ENCODE results near the gene LIMA1. TPM values are rescaled to one million over a fixed set of nuclear protein-coding genes. Genes with fewer than 3 reads are reported as not detected.
A peak's percentile ranks its signal among the peaks of the same experiment; 100 is the strongest.

Gene LIMA1
- total RNA-seq, 5 donors from 2014 or later (not counting 1 experiment from before 2014, with no cell fraction given) = 8.6 to 14.9 (median 11.1) TPM

GRCh38 chr12:50166799-50167048 is 116.6 kb downstream of the LIMA1 start:
- ChIA-PET POLR2A (interaction anchor here in 1 of 2 donors (0.5 to 1.8 kb wide), 3 partner anchors 55 to 198 kb away, joined by 3 to 24 read pairs (median 4); partner anchors contain the start of genes COX14 and SMARCD1), CTCF (interaction anchor here (0.5 to 3.1 kb wide), 7 partner anchors 9 to 83 kb away, joined by 3 to 26 read pairs (median 6); partner anchors contain the start of gene COX14 (in 2 of the 2))
- peak overlapping the region; percentile 58 to 90 for H3K4me3 ChIP-seq (ENCODE audit: control insufficient read depth in 1 of 2, extremely low read depth in 1 of 2, low read length in 1 of 2)
- no peaks in the 10 kb centered on the region for H3K36me3 ChIP-seq (ENCODE audit: control insufficient read depth in 2 of 2, extremely low read depth in 1 of 2, insufficient read depth in 1 of 2, low read length in 1 of 2)
- Mint-ChIP-seq H3K27ac (peak overlapping the region; percentile 92), H3K36me3 (peaks cover 3% of the 10 kb centered on the region), H3K4me3 (peak overlapping the region; percentile 79 to 93 (median 92)), H3K4me1 (peaks cover 31 to 33% (median 32%) of the 10 kb centered on the region in 3 donors), H3K9me3 (no peaks in the 10 kb centered on the region), H3K27me3 (no peaks in the 10 kb centered on the region)
- H3K27me3 ChIP-seq (replicated peaks in 1 of 2; ENCODE audit: control insufficient read depth in 2 of 2, extremely low read depth in 1 of 2, insufficient read depth in 2 of 2, low read length in 1 of 2) = no peaks in the 10 kb centered on the region
- DNase-seq (peak in 7 of 35 experiments; percentile 6 to 41 (median 6)), ATAC-seq (replicated peaks in 1 of 4) (peak in 2 of 4 experiments; percentile 22 to 35)
- peak overlapping the region; percentile 68 for H3K27ac ChIP-seq (ENCODE audit: low read length)
- under 1% methylated on average over 12 of the region's 12 CpGs for WGBS (ENCODE audit: insufficient coverage)
- no peaks in the 10 kb centered on the region for H3K9me3 ChIP-seq
- H3K4me1 ChIP-seq (ENCODE audit: control insufficient read depth in 1 of 2, extremely low read depth in 1 of 2, insufficient read depth in 2 of 2, low read length in 2 of 2) = peaks cover 0 to 22% of the 10 kb centered on the region in 2 experiments

GRCh38 chr12:50164963-50165362 is 118.4 kb downstream of the LIMA1 start:
- no peaks in the 10 kb centered on the region for H3K9me3 Mint-ChIP-seq
- no peak overlapping the region for H3K27ac ChIP-seq (ENCODE audit: low read length)
- WGBS (ENCODE audit: insufficient coverage) = 95% methylated on average over 11 of the region's 20 CpGs
- no peaks in the 10 kb centered on the region for H3K36me3 ChIP-seq (ENCODE audit: control insufficient read depth in 2 of 2, extremely low read depth in 1 of 2, insufficient read depth in 1 of 2, low read length in 1 of 2)
- ChIA-PET POLR2A (interaction anchor here in 1 of 2 donors (0.7 kb wide), 1 partner anchor 76 kb away, joined by 4 read pairs; no protein-coding TSS in a partner anchor), CTCF (interaction anchor here in 1 of 2 donors (3.1 kb wide), 1 partner anchor 53 kb away, joined by 26 read pairs; the partner anchor contains the start of gene COX14)
- no peaks in the 10 kb centered on the region for H3K27me3 ChIP-seq (replicated peaks in 1 of 2; ENCODE audit: control insufficient read depth in 2 of 2, extremely low read depth in 1 of 2, insufficient read depth in 2 of 2, low read length in 1 of 2)
- H3K4me1 ChIP-seq (ENCODE audit: control insufficient read depth in 1 of 2, extremely low read depth in 1 of 2, insufficient read depth in 2 of 2, low read length in 2 of 2) = peaks cover 0 to 22% of the 10 kb centered on the region in 2 experiments
- H3K36me3 Mint-ChIP-seq = peaks cover 3% of the 10 kb centered on the region
- H3K27ac Mint-ChIP-seq = peak overlapping the region; percentile 38 to 58
- H3K4me3 Mint-ChIP-seq = peak overlapping the region; percentile 17 to 93 (median 79)
- ATAC-seq (replicated peaks in 1 of 4) (no peak), DNase-seq (no peak)
- H3K4me3 ChIP-seq (ENCODE audit: control insufficient read depth in 1 of 2, extremely low read depth in 1 of 2, low read length in 1 of 2) = no peak overlapping the region
- no peaks in the 10 kb centered on the region for H3K9me3 ChIP-seq
- H3K27me3 Mint-ChIP-seq = no peaks in the 10 kb centered on the region
- H3K4me1 Mint-ChIP-seq = peaks cover 43 to 45% (median 43%) of the 10 kb centered on the region in 3 donors

GRCh38 chr12:50162230-50162629 is 121.1 kb downstream of the LIMA1 start:
- H3K27me3 Mint-ChIP-seq = no peaks in the 10 kb centered on the region
- H3K27ac ChIP-seq (ENCODE audit: low read length) = no peak overlapping the region
- H3K9me3 ChIP-seq = no peaks in the 10 kb centered on the region
- no peaks in the 10 kb centered on the region for H3K27me3 ChIP-seq (replicated peaks in 1 of 2; ENCODE audit: control insufficient read depth in 2 of 2, extremely low read depth in 1 of 2, insufficient read depth in 2 of 2, low read length in 1 of 2)
- DNase-seq (no peak), ATAC-seq (replicated peaks in 1 of 4) (no peak)
- no peak overlapping the region for H3K4me3 Mint-ChIP-seq
- H3K9me3 Mint-ChIP-seq = no peaks in the 10 kb centered on the region
- no peaks in the 10 kb centered on the region for H3K36me3 ChIP-seq (ENCODE audit: control insufficient read depth in 2 of 2, extremely low read depth in 1 of 2, insufficient read depth in 1 of 2, low read length in 1 of 2)
- peaks cover 48 to 54% (median 52%) of the 10 kb centered on the region in 3 donors for H3K4me1 Mint-ChIP-seq
- no peak overlapping the region for H3K4me3 ChIP-seq (ENCODE audit: control insufficient read depth in 1 of 2, extremely low read depth in 1 of 2, low read length in 1 of 2)
- peaks cover 11% of the 10 kb centered on the region for H3K36me3 Mint-ChIP-seq
- no CpG with 5 or more reads among the region's 2 CpGs for WGBS (ENCODE audit: insufficient coverage)
- H3K27ac Mint-ChIP-seq = peak overlapping the region in 1 of 2 donors; percentile 44
- ChIA-PET POLR2A (interaction anchor here in 1 of 2 donors (0.8 kb wide), 1 partner anchor 16 kb away, joined by 4 read pairs; no protein-coding TSS in a partner anchor), CTCF (interaction anchor here (0.7 to 0.8 kb wide), 3 partner anchors 50 to 554 kb away, joined by 3 to 6 read pairs (median 5); partner anchors contain the start of gene COX14 (in 1 of the 2))
- peaks cover 0 to 14% of the 10 kb centered on the region in 2 experiments for H3K4me1 ChIP-seq (ENCODE audit: control insufficient read depth in 1 of 2, extremely low read depth in 1 of 2, insufficient read depth in 2 of 2, low read length in 2 of 2)

GRCh38 chr12:50160643-50161042 is 122.7 kb downstream of the LIMA1 start:
- POLR2A ChIA-PET = interaction anchor here in 1 of 2 donors (0.6 kb wide), 1 partner anchor 885 kb away, joined by 3 read pairs; no protein-coding TSS in a partner anchor
- ATAC-seq (replicated peaks in 1 of 4) (no peak), DNase-seq (no peak)
- Histone ChIP-seq H3K27ac (ENCODE audit: low read length) (no peak overlapping the region), H3K9me3 (no peaks in the 10 kb centered on the region), H3K27me3 (replicated peaks in 1 of 2; ENCODE audit: control insufficient read depth in 2 of 2, extremely low read depth in 1 of 2, insufficient read depth in 2 of 2, low read length in 1 of 2) (no peaks in the 10 kb centered on the region), H3K4me3 (ENCODE audit: control insufficient read depth in 1 of 2, extremely low read depth in 1 of 2, low read length in 1 of 2) (no peak overlapping the region), H3K4me1 (ENCODE audit: control insufficient read depth in 1 of 2, extremely low read depth in 1 of 2, insufficient read depth in 2 of 2, low read length in 2 of 2) (peaks cover 0 to 4% of the 10 kb centered on the region in 2 experiments), H3K36me3 (ENCODE audit: control insufficient read depth in 2 of 2, extremely low read depth in 1 of 2, insufficient read depth in 1 of 2, low read length in 1 of 2) (no peaks in the 10 kb centered on the region)
- no peak overlapping the region for H3K4me3 Mint-ChIP-seq
- H3K4me1 Mint-ChIP-seq = peaks cover 41 to 46% (median 45%) of the 10 kb centered on the region in 3 donors
- no peaks in the 10 kb centered on the region for H3K9me3 Mint-ChIP-seq
- no peaks in the 10 kb centered on the region for H3K27me3 Mint-ChIP-seq
- CTCF ChIA-PET = interaction anchor here (0.6 to 1.7 kb wide), 3 partner anchors 8 to 1021 kb away, joined by 3 to 6 read pairs (median 3); no protein-coding TSS in a partner anchor
- peaks cover 13% of the 10 kb centered on the region for H3K36me3 Mint-ChIP-seq
- peak overlapping the region in 1 of 2 donors; percentile 1 for H3K27ac Mint-ChIP-seq

GRCh38 chr12:50157259-50157658 is 126.1 kb downstream of the LIMA1 start:
- DNase-seq (no peak), ATAC-seq (replicated peaks in 1 of 4) (no peak)
- ChIA-PET CTCF (interaction anchor here in 1 of 2 donors (1.0 kb wide), 1 partner anchor 68 kb away, joined by 3 read pairs; no protein-coding TSS in a partner anchor), POLR2A (interaction anchor here (0.6 to 0.7 kb wide), 2 partner anchors 19 to 1362 kb away, joined by 3 to 10 read pairs; no protein-coding TSS in a partner anchor)
- WGBS (ENCODE audit: insufficient coverage) = no CpG with 5 or more reads among the region's 2 CpGs
- Histone ChIP-seq H3K4me1 (ENCODE audit: control insufficient read depth in 1 of 2, extremely low read depth in 1 of 2, insufficient read depth in 2 of 2, low read length in 2 of 2) (no peaks in the 10 kb centered on the region), H3K27ac (ENCODE audit: low read length) (no peak overlapping the region), H3K4me3 (ENCODE audit: control insufficient read depth in 1 of 2, extremely low read depth in 1 of 2, low read length in 1 of 2) (no peak overlapping the region), H3K27me3 (replicated peaks in 1 of 2; ENCODE audit: control insufficient read depth in 2 of 2, extremely low read depth in 1 of 2, insufficient read depth in 2 of 2, low read length in 1 of 2) (no peaks in the 10 kb centered on the region), H3K36me3 (ENCODE audit: control insufficient read depth in 2 of 2, extremely low read depth in 1 of 2, insufficient read depth in 1 of 2, low read length in 1 of 2) (peaks cover 3 to 7% of the 10 kb centered on the region in 2 donors), H3K9me3 (no peaks in the 10 kb centered on the region)
- Mint-ChIP-seq H3K27me3 (no peaks in the 10 kb centered on the region), H3K27ac (no peak overlapping the region), H3K9me3 (no peaks in the 10 kb centered on the region), H3K36me3 (peaks cover 10% of the 10 kb centered on the region), H3K4me3 (no peak overlapping the region), H3K4me1 (peaks cover 28 to 32% (median 29%) of the 10 kb centered on the region in 3 donors)

GRCh38 chr12:50156641-50157040 is 126.7 kb downstream of the LIMA1 start:
- no peaks in the 10 kb centered on the region for H3K27me3 ChIP-seq (replicated peaks in 1 of 2; ENCODE audit: control insufficient read depth in 2 of 2, extremely low read depth in 1 of 2, insufficient read depth in 2 of 2, low read length in 1 of 2)
- ChIA-PET CTCF (interaction anchor here in 1 of 2 donors (0.7 to 1.0 kb wide), 2 partner anchors 16 to 67 kb away, joined by 3 read pairs; no protein-coding TSS in a partner anchor), POLR2A (no interaction called here)
- no peak overlapping the region for H3K27ac Mint-ChIP-seq
- no peak overlapping the region for H3K27ac ChIP-seq (ENCODE audit: low read length)
- no peaks in the 10 kb centered on the region for H3K9me3 ChIP-seq
- ATAC-seq (replicated peaks in 1 of 4) = no peak
- peaks cover 10% of the 10 kb centered on the region for H3K36me3 Mint-ChIP-seq
- no peaks in the 10 kb centered on the region for H3K4me1 ChIP-seq (ENCODE audit: control insufficient read depth in 1 of 2, extremely low read depth in 1 of 2, insufficient read depth in 2 of 2, low read length in 2 of 2)
- H3K4me1 Mint-ChIP-seq = peaks cover 29 to 30% (median 29%) of the 10 kb centered on the region in 3 donors
- no peaks in the 10 kb centered on the region for H3K27me3 Mint-ChIP-seq
- H3K36me3 ChIP-seq (ENCODE audit: control insufficient read depth in 2 of 2, extremely low read depth in 1 of 2, insufficient read depth in 1 of 2, low read length in 1 of 2) = peaks cover 3 to 7% of the 10 kb centered on the region in 2 donors
- no peak overlapping the region for H3K4me3 ChIP-seq (ENCODE audit: control insufficient read depth in 1 of 2, extremely low read depth in 1 of 2, low read length in 1 of 2)
- H3K9me3 Mint-ChIP-seq = no peaks in the 10 kb centered on the region
- DNase-seq = no peak
- H3K4me3 Mint-ChIP-seq = no peak overlapping the region

Measured in T-cell (primary cell).